HEK293T (cell line): Measurements from ENCODE around the gene TRIM5.

Source experiments
- ARNT ChIP-seq: fragments of 450-650 bp; IDR thresholded peaks from 2 replicates; pipeline ENCODE4 v1.6.1; 2017; ENCODE audit warnings: mild to moderate bottlenecking
- BHLHE40 ChIP-seq: fragments of 450-650 bp; IDR thresholded peaks from 2 replicates; pipeline ENCODE4 v1.6.1; 2016; ENCODE audit warnings: mild to moderate bottlenecking, moderate library complexity, borderline replicate concordance
- ELF4 ChIP-seq: fragments of 450-650 bp; IDR thresholded peaks from 2 replicates; pipeline ENCODE4 v1.6.1; 2017; ENCODE audit warnings: antibody characterized with exemption
- FOXK2 ChIP-seq: fragments of 450-650 bp; IDR thresholded peaks from 2 replicates; pipeline ENCODE4 v1.6.1; 2016; ENCODE audit warnings: mild to moderate bottlenecking
- FOXM1 ChIP-seq: fragments of 450-650 bp; IDR thresholded peaks from 2 replicates; pipeline ENCODE4 v1.6.1; 2017; ENCODE audit warnings: mild to moderate bottlenecking, borderline replicate concordance
- NFRKB ChIP-seq: fragments of 450-650 bp; IDR thresholded peaks from 2 replicates; pipeline ENCODE4 v1.6.1; 2016; ENCODE audit warnings: mild to moderate bottlenecking, moderate library complexity
- SP1 ChIP-seq: fragments of 450-650 bp; IDR thresholded peaks from 2 replicates; pipeline ENCODE4 v1.6.1; 2017
- SUZ12 ChIP-seq: fragments of 450-650 bp; IDR thresholded peaks from 2 replicates; pipeline ENCODE4 v1.6.1; 2016; ENCODE audit warnings: mild to moderate bottlenecking

- TF ChIP-seq ELF4 (no peak), ARNT (no peak), SUZ12 (no peak), FOXM1 (no peak), BHLHE40 (no peak), SP1 (no peak), FOXK2 (no peak), NFRKB (no peak)
These were observed 10.7 kb upstream of the TRIM5 start for GRCh38 chr11:5695580-5695979.
